GM11168 (cell line): ENCODE data around the gene ADA.
"Not testable (repeated sequence)": the region's sequence is repeated elsewhere in the genome, so short reads cannot be mapped to it uniquely, and the experiment has no call there.

Experiments
- in situ Hi-C: fragments of 300-500 bp; cut with MboI; formaldehyde crosslinking; loops from one replicate; pipeline ENCODE4 v1.12.0; 2022; ENCODE audit warnings: low sequenced_read_pairs; ENCODE audit not compliant: unreplicated experiment

Gene ADA

DNA sequence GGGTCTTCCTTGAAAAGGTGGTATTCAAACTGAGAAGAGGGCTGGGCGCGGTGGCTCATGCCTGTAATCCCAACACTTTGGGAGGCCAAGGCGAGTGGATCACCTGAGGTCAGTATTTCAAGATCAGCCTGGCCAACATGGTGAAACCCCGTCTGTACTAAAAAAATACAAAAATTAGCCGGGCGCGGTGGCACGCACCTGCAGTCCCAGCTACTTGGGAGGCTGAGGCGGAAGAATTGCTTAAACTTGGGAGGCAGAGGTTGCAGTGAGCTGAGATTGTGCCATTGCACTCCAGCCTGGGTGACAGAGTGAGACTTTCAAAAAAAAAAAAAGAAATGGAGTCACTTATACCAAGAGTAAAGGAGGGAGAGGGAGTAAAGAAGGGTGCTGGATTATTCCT lies 63.2 kb downstream of the ADA start:
- in situ Hi-C loops: not testable (repeated sequence)

DNA sequence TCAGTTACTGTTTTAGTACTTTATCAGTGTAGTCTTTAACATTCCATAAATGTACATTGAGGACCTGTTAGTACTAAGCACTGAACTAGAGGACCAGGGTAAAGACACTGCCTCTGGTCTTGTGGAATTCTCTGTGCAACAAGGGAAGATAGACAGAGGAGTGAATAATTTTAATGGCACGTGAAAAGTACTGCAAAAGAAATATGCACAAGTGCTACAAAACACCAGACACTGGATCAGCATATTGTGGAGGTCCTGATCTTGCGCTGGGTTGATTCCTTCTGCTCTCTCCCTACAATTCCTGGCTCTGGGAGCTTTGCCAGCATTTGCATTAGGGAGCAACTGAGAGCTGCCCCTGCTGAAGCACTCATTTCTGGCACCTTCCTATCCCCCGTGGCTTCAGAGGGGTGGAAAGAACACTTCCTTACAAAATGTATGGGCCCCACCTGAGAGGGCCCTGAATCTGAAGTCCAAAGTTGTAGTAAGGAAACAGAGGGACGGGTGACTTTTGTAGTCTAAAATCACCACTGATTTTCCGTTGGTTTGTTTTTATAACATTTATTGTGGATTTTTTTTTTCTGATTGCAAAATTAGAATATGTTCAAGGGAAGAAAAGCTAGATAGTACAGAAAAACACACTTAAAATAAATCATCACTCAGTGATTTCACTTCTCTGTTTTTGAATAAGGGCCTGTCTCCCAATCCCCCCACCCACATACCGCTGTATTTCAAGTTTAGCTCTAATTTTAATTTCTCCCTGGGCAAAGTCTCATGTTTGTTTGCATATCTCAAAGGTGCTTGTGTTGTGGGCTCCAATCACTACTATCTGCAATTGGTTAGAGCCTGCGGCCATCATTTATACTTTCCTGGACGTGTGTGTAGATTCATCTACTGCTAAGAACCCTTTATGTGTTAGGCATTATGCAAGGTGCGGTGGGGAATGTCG lies 64.2 kb downstream of the ADA start:
- in situ Hi-C loops: no loop called here

DNA sequence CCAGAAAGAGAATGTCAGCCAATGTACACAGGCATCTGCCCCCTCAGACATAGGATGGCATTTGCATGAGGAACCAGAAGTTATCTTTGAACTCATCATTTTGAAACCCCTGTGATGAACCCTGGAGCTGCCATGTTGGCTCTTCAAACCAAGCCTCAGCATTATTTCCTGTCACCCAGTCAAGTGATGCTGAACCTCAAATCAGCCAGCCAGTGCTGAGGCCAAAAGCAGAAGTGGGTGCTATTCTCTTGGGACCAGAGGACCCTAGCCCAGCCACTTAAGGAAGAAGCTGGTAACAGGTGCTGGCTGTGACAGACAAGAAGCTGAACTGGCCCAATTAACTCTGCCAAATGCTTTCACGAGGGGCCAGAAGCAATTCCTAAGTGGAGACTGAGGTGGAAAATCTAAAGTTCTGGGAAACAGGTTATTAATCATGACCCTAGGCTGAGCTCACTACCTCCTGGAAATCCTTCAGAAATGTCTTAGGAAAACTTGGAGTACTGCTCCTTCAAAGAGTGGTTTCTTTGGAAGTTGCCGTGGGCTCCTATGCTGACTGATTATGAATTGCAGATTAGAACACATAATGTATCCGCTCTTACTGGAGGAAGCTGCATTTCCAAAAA lies 65.1 kb downstream of the ADA start:
- in situ Hi-C loops: no loop called here

DNA sequence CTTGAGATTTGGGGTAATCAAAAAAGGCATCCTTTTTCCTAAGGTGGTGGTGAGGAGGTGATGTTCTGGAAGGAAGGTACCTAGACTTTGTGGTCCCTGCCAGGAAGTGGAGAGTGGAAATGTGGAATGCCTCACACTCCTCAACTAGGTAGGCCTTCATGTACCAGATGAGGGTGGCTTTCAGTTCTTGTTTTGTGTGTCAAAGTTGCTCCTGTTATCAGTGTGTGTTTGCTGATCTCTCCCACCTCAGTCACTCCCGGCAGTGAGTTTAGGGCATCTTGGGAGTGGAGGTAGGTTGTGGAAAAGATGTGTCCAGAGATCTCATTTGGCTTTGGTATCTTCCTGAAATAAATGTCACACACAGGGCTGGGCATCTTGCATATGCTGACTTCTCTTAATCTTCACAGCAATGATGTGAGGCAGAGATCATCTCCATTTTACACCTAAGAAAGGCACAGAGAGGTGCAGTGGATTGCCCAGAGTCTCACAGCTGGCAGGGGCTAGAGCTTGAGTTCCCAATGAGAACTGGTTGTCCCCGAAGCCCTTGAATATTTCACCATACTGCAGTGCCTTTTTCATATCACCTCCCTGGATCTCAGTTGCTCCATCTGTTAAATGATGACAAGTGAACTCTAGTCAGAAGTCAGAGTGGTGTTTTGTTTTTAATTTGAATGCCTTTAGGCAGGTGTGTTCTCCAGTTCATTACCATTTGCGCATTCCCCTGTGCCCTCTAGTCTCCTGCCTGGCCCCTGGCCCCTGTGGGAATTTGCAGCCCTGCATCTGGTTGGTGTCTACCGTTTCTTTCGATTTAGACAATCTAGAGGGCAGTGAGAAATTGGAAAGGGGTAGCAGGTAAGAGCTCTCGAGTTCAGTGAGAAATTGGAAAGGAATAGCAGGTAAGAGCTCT lies 66.2 kb downstream of the ADA start:
- in situ Hi-C loops: no loop called here

DNA sequence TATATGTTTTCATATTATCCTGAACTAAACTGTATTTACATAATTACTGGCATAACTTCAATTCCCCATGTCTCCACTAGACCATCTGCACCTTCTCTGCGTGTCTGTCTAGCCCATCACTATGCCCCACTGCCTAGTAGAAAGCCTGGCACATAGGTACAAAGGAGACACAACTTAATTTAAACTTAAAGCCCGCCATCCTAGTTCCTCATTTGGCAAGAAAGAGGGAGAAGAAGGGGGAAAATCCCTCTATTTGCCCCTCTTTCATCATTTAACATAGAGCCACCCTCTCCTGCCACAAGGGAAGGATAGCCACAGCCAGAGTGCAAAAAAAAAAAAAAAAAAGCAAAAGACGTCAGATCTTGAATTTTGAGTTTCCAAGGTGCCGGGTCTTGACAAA lies 67.3 kb downstream of the ADA start:
- in situ Hi-C loops: no loop called here

DNA sequence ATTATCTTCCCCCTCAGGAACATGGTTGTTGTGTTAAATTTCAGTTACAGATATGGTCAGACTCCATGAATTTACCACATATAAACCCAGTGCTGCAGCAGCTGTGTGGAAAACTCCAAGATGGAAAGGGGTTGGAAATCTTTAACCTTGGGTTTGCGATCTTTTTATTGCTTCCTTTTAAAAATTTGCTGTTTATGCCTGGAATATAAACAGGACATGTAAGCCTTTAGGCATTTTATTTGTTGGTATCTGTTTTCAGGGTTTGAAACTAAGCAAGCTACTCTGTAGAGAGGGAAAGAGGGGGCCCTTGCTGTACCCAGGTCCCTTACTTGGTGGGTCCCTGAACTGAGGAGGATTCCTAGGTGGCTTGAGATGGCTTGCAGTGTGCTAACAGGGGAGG lies 68.3 kb downstream of the ADA start:
- in situ Hi-C loops: no loop called here

DNA sequence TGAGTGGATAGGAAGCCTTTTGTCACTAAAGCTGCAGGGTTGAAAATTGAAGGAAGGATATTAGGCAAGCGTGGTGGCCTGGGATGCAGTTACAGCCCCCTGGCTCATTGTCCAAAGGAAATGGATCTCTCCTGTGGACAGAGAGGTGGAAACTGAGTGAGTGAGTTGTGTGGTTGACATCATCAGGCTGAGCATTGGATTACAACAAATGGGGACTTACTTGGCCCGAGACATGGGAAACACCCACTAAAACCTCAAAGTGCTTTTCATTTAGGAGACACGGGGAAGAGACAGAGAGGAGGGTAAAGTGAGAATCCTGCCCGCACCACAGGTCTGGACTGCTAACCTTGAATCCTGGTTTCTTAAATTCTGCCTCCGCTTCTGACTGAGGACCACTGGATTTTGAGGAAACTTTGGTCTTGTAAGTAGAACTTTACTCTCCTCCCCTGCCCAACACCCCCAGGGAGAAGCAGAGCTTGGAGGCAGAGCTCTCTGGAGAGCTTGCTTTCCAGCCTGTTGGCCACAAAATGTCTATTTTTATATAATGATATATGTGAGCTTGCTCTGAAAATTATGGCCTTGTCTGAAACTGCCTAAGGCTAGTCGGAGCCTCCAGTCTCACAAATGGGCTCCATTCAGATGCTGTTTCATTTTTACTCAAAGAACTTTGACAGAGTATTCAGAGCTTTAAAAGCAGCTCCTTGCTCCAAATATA lies 69.0 kb downstream of the ADA start, which contains the start of gene PKIG:
Gene PKIG (plus strand): TSS at position 269 of the 715 bp plus-strand sequence. CDS start 31,978 bp downstream, outside the sequence.
- in situ Hi-C loops: no loop called here

DNA sequence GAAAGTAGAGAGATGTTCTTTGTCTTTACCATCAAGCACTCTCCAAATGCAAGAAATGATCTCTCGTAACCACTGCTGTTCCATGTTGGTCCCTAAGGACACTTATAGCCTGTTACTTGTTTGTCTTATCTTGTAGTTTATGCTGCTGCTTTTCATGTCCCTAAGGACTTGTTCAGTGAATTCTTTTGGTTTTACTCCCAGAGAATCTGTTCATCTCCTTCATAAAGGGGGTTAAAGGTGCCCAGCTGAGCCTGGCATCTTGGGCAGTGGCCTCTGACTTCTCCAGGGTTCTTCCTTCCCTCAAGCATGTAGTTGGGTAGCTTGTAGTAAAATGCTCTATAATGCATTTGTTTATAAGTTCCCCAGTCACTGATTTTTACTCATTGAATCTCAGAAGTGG lies 70.0 kb downstream of the ADA start:
- in situ Hi-C loops: no loop called here

DNA sequence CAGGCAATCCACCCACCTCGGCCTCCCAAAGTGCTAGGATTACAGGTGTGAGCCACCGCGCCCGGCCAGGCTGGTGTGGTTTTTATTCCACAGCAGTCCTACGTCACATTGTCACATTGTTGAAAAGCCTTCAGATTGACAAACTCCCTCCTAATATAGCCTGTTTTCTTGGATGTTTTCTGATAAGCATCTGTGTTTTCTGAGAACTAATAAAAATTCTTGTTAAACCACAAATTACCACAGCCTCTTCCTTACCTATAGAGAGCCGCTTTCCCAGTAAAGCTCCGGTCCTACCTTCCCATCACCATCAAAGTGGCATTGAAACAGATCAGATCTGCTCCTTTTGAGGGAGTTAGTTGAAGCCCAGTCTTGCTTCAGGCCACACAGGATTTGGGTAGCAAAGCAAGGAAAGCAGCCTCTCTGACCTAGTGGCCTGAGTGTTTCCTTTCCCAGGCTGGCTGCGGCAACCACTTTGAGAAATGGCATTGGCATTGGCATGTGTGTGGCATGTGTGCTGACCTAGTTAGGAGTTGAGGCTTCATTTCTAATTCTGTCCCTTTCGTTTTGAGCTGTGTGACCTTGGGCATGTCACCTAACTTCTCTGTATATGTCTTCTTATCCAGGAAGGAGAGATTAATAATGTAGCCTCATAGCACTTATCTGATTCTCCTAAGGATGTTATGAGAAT lies 70.8 kb downstream of the ADA start:
- in situ Hi-C loops: no loop called here

DNA sequence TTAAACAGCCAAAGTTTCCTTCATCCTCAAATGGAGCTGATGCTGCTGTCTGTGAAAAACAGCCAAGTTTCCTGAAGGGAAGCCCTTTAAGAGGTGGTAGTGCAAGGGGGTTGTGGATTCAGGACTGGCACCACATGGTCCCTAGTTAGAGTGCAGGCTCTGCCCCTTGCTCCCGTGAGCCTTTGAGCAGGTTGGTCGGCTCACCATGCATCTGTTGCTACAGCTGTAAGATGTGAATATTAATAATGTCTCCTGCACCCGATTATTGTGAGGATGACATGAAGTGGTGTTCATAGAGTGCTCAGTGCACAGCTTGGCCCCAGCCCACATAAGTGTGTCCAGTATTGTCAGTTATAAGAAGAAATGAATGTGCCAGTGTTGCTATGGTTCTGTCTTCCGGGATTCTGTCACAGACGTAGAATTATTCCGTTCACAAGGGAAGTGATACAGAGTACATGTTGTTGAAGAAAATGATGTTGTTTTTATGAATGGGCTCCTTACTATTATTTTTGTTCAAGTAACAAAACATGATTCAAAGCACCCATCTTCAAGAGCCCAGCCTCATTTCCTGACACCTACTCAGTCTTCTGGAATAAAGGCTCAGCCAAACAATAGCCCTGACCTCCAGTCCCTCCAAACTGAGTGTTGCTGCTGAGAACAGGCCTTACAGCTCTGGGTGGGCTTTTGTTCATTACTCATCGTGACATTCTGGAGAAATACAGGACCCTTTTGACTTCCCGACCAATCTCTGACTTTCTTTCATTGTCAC lies 72.0 kb downstream of the ADA start:
- in situ Hi-C loops: no loop called here

DNA sequence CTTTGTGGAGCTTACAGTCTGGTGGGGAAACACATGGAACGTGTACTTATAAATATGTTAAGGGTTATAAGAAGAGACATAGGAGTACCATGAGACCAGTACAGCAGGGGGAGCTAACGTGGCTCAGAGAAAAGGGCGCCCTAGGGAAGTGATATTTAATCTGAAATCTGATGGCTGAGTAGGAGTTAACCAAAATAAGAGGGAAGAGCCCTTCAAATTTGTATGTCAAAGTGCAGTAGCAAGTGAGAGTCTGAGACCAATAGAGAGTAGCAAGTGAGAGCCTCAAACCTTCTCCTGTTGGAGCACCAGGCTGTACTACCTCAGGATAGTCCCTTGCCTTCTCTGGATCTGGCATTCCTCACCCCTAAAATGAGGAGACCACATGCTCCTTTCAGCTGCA lies 75.2 kb downstream of the ADA start:
- in situ Hi-C loops: no loop called here

DNA sequence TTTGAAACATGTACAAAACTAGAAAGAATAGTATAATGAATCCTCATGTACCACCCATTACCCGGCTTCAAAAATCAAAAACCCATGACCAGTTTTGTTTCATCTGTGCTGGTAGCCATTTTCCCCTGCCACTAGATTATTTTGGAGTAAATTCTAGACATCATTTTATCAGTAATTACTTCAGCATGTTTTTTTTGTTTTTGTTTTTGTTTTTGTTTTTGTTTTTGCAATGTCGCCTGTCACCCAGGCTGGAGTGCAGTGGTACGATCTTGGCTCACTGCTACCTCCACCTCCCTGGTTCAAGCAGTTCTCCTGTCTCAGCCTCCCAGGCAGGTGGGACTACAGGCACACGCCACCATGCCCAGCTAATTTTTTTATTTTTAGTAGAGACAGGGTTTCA lies 77.1 kb downstream of the ADA start:
- in situ Hi-C loops: no loop called here

DNA sequence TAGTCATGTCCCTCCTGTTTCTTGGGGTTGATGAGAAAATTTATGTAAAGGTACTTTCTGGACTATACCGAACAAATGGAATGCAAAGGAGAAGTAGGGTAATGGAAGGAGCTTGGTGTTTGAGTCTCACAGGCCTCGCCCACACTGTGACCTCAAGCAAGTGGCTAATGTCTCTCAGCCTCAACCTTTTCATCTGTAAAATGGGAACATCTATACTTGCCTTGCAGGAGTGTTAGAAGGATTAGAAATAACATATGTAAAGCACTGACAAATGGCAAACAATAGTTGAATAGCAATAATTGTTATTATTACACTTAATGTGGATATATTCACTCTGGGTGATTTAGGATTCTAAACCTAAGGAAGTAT lies 78.0 kb downstream of the ADA start:
- in situ Hi-C loops: no loop called here

DNA sequence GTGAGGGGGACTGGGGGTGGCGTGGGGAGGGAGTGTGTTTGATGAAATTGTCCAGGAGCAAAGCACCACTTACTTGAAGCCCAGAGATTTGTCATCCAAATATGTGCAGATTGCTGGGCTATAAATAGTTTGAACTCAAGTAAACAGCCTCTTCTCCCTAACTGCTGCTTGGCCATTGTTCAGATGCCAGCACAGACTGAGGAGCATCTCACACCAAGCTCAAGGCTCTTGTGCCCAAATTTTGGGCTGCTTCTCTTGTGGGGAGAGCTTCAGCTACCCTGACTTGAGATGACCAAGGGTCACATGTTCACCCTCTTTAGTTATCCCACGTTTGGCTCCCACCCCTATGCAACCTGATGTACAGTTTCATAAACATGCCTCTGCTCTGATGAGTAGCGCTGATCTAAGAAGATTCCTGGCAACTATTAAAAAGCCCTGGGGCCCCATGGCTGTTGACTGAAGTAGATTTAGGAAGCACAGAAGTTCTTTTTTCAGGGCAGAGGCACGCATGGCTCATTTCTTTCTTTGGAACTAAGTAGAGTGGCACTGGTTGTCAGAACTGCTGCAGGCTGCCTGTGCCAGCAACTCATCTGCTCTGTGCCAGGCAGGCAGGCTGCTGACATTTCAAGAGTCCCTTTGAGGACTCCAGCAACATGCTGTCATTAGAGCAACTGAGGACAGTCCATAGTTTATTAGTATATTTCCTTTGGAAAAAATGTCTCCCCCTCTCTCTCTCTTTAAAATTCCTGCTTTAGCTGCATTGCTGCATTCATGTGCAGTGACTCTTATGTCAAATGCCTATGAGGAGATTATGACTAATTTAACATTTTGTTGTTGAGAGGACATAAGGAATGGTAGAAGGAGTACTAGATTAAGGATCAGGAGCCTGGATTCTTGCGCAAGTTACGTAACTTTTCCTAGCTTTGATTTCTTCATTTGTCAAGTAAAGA lies 78.7 kb downstream of the ADA start:
- in situ Hi-C loops: no loop called here

DNA sequence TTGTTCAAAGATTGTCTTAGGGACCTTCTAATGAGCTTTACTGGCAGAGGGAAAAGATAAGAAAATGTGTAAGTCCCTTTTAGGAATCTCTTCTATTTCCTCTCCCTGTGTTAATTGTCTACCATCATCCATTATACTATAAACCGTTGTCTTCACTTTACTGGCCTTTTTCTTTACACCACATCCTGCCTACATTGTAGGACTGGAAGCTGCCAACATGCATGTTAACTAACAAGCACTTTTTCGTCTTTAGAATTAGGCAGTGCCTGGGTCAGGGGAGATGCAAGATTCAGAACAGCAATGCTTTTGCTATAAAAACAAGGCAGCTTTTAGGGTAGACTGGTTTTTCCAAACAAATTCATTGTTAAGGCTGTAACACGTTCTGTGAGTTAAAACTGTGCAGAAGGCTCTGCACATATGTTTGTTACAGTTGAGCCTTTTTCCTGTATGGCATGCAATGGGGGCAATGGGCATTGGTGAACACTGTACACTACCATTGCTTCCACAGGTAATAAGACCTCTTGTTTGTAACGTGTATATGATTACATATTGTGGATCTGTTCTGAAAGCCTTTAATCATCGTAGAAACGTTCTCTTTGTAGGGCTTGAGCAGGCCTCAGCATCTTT lies 80.0 kb downstream of the ADA start:
- in situ Hi-C loops: no loop called here

DNA sequence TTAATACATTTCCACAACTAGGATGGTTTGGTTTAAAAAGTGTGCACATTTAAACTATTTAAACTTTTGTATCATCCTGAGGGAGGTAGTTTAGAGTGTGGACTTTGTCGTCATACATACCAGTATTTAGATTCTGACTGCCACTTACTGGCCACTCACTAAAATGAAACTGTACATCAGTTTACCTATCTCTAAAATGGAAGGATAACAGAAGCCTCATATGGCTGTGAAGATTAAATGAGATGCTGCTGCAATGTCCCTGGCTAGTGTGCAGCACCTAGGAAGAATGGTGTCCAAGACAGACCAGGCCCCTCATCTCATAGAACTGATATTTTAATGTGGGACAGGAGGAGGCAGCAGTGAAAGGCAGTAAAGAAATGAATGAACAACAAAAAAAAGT lies 81.1 kb downstream of the ADA start:
- in situ Hi-C loops: no loop called here
